PFSK-1 (cell line): ENCODE results near the gene MRPL21.

ENCODE experiments used
- FOXP2 ChIP-seq: optimal IDR thresholded peaks from 2 replicates; pipeline ENCODE3; 2011; ENCODE audit warnings: borderline replicate concordance, control low read depth, inconsistent platforms; ENCODE audit not compliant: insufficient read depth; ENCODE audit errors: extremely low read length, extremely low read depth
- POLR2AphosphoS5 ChIP-seq: IDR thresholded peaks from 2 replicates; pipeline ENCODE4 v1.6.1; 2012; ENCODE audit warnings: low read depth, mild to moderate bottlenecking, control low read depth, low read length, moderate library complexity
- SIN3A ChIP-seq: IDR thresholded peaks from 2 replicates; pipeline ENCODE4 v1.6.1; 2012; ENCODE audit warnings: mild to moderate bottlenecking, low read length, moderate library complexity, borderline replicate concordance; ENCODE audit not compliant: insufficient read depth
- TAF1 ChIP-seq: IDR thresholded peaks from 2 replicates; pipeline ENCODE4 v1.6.1; 2012; ENCODE audit warnings: low read length, control low read depth, borderline replicate concordance; ENCODE audit not compliant: insufficient read depth
- TF ChIP-seq, protein P1 (sequence below), 2 experiments: IDR thresholded peaks; 2 replicates each; pipeline versions ENCODE4 v1.6.1 to v1.8.0; 2011 to 2012; ENCODE audit warnings: low read depth in 2 of 2, low read length in 2 of 2, control low read depth in 1 of 2, inconsistent platforms in 1 of 2, mild to moderate bottlenecking in 1 of 2, moderate library complexity in 1 of 2; ENCODE audit not compliant: insufficient read depth in 1 of 2

MRPL21 gene

DNA sequence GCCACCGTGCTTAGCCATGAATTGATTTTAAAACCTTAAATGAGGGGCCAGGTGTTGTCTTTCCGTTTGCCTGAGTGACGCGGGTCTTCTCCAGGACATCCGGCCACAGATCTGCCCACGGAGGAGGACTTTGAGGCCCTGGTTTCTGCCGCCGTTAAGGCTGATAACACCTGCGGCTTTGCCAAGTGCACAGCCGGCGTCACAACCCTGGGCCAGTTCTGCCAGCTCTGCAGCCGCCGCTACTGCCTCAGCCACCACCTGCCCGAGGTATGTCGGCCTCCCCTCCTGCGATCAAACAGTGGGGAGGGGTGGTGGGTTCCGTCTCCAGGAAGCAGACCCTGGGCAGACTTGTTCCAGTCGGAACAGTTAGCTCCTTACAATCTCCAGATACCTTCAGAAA is 34.5 kb upstream of the MRPL21 start:
- no peak for TF ChIP-seq TAF1
- TF ChIP-seq, protein P1, sequence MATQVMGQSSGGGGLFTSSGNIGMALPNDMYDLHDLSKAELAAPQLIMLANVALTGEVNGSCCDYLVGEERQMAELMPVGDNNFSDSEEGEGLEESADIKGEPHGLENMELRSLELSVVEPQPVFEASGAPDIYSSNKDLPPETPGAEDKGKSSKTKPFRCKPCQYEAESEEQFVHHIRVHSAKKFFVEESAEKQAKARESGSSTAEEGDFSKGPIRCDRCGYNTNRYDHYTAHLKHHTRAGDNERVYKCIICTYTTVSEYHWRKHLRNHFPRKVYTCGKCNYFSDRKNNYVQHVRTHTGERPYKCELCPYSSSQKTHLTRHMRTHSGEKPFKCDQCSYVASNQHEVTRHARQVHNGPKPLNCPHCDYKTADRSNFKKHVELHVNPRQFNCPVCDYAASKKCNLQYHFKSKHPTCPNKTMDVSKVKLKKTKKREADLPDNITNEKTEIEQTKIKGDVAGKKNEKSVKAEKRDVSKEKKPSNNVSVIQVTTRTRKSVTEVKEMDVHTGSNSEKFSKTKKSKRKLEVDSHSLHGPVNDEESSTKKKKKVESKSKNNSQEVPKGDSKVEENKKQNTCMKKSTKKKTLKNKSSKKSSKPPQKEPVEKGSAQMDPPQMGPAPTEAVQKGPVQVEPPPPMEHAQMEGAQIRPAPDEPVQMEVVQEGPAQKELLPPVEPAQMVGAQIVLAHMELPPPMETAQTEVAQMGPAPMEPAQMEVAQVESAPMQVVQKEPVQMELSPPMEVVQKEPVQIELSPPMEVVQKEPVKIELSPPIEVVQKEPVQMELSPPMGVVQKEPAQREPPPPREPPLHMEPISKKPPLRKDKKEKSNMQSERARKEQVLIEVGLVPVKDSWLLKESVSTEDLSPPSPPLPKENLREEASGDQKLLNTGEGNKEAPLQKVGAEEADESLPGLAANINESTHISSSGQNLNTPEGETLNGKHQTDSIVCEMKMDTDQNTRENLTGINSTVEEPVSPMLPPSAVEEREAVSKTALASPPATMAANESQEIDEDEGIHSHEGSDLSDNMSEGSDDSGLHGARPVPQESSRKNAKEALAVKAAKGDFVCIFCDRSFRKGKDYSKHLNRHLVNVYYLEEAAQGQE (IDR thresholded peaks at IDR 0.05; ENCODE audit: insufficient read depth in 1 of 2, low read depth in 2 of 2, low read length in 2 of 2), result no peak
- TF ChIP-seq POLR2AphosphoS5, result no peak
- no peak for TF ChIP-seq FOXP2
- no peak for TF ChIP-seq SIN3A

DNA sequence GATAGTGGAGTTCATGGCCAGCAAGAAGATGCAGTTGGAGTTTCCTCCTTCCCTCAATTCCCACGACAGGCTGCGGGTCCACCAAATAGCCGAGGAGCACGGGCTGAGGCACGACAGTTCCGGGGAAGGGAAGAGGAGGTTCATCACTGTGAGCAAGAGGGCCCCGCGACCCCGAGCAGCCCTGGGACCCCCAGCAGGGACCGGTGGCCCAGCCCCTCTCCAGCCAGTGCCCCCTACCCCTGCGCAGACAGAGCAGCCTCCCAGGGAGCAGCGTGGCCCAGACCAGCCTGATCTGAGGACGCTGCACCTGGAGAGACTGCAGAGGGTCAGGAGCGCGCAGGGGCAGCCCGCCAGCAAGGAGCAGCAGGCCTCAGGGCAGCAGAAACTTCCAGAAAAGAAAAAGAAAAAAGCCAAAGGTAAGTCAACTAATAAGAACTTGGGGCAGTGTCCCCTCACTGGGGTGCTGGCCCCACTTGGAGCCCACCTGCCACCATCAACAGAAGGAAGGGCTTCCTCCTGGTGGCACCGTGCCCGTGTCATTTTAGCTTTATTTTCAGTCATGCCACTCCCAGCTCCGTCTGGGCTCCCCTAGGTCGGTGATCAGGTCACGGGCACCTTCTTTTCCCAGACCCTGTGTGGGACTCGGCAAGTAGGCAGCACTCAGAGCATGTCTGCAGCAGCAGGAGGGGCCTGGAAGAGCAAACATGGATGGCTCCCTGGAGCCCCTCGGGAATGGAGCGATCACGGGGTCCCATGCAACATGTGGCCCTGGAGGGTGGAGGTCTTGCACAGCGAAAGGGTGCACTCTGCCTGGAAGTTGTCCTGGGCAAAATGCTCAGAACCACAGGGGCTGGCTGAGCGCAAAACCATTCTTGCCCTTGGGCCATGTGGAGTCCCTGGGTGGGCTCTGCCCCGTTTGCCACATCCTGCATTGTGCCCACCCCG is 33.3 kb upstream of the MRPL21 start:
- TF ChIP-seq TAF1 (no peak), POLR2AphosphoS5 (no peak), SIN3A (no peak), FOXP2 (no peak)
- TF ChIP-seq, protein P1 (IDR thresholded peaks at IDR 0.05; ENCODE audit: insufficient read depth in 1 of 2, low read depth in 2 of 2, low read length in 2 of 2), result no peak

DNA sequence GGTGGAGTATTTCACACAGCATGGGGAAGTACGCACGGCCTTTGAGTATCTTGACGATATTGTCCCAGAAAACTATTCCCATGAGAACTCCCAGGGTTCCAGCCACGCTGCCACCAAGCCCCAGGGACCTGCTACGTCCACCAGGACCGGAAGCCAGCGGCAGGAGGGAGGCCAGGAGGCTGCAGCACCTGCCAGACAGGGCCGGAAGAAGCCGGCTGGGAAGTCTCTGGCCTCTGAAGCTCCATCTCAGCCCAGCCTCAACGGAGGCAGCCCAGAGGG is 32.7 kb upstream of the MRPL21 start:
- TF ChIP-seq FOXP2 (no peak), POLR2AphosphoS5 (no peak), TAF1 (no peak), SIN3A (no peak)
- TF ChIP-seq, protein P1 (IDR thresholded peaks at IDR 0.05; ENCODE audit: insufficient read depth in 1 of 2, low read depth in 2 of 2, low read length in 2 of 2), result no peak

DNA sequence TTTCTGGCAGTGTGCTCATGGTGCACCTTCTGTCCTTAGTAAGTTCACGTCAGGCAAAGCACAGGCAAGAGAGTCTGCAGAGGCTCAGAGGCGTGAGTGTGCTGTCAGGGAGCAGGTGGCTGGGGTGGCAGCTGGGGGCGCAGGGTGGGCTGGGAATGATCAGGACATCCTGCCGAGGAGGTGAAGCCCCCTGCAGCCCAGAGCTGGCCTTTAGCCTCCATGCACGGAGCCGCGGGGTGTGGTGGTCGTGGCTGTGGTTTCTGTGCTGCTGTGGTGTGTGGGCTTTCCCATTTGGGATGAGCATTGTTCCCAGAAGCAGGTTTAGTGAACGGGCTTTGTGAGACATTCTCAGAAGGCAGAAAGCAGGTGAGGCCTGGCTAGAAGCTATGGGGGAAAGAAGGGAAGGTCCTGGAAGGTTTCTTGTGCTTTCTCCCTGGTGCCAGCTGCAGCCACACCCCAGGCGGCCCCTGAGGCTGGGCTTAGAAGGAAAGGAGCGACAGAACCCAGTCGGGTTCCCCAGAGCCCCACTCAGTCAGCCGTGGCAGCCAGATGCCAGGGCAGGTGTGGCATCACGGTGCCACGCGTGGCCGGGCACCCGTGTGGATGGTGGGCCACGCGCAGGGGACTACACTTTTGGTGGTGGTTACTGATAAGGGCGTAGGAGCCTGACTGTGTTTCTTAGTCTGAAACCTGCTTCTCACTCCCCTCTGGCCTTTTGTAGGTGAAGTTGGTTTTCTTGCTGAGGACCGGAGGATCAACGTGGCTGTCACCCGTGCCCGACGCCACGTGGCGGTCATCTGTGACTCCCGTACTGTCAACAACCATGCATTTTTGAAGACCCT is 32.1 kb upstream of the MRPL21 start:
- TF ChIP-seq POLR2AphosphoS5, result no peak
- TF ChIP-seq FOXP2, result no peak

DNA sequence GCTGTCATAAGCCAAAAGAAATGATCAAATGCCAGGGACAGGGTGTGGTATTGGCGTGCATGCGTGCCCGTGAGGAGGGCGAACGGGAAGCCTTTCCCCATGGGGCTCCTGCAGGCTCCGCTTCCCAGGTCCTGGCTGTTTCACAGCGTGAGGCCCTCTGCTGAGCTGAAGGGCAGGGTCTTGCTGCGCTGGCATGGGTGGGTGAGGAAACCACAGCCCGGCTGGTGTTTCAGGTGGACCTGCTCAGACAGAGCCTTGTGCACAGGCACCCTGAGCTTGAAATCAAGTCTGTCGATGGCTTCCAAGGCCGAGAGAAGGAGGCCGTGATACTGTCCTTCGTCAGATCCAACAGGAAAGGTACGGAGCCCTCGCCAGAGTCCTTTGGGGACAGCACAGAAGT is 31.4 kb upstream of the MRPL21 start:
- TF ChIP-seq FOXP2 (no peak), SIN3A (no peak), POLR2AphosphoS5 (no peak), TAF1 (no peak)
- TF ChIP-seq, protein P1 (IDR thresholded peaks at IDR 0.05; ENCODE audit: insufficient read depth in 1 of 2, low read depth in 2 of 2, low read length in 2 of 2), result no peak
